Endothelial cell of umbilical vein (primary cell): ENCODE results near the gene OR13J1. TPM values are rescaled to one million over a fixed set of nuclear protein-coding genes. Genes with fewer than 3 reads are reported as not detected.

Source experiments
- Bru-seq: library from RNA; stranded (reverse); fragments of 400-500 nt; gene quantifications from one replicate; lab custom pipeline; 2021; lab: Mats Ljungman, UMichigan
- BruChase-seq, 2 experiments: library from RNA; stranded (reverse); fragments of 400-500 nt; gene quantifications; one replicate each; lab custom pipeline; 2021; lab: Mats Ljungman, UMichigan
- BruUV-seq: library from RNA; stranded (reverse); fragments of 400-500 nt; replicated peaks from 2 replicates; lab custom pipeline; 2021; lab: Mats Ljungman, UMichigan
- CTCF ChIA-PET: fragments of 300-600, 350-600 bp; sonication (Branson Sonifier 250); formaldehyde crosslinking; loops from one replicate; lab custom pipeline; 2021; ENCODE audit warnings: antibody characterized with exemption, inconsistent platforms; lab: Charles Lee
- POLR2A ChIA-PET: fragments of 300-600, 350-600 bp; sonication (Branson Sonifier 250); formaldehyde crosslinking; loops from one replicate; lab custom pipeline; 2021; ENCODE audit warnings: antibody characterized with exemption, inconsistent platforms; lab: Charles Lee
- DNase-seq: peaks from one replicate; pipeline ENCODE4 v3.0.0-alpha.2; 2011; ENCODE audit warnings: low read depth, low spot score
- FAIRE-seq: peaks from 2 replicates; lab custom pipeline; 2011; peaks lifted over from hg19 to GRCh38; lab: Jason Lieb, UNC
- H2AFZ ChIP-seq: 2 replicates; pipeline ENCODE4 v1.6.0; 2012; ENCODE audit warnings: low read depth, low read length, control low read depth, inconsistent platforms
- H3K27ac ChIP-seq: 2 replicates; pipeline ENCODE4 v1.5.1; 2011; ENCODE audit warnings: low read depth, mild to moderate bottlenecking, control low read depth, low read length, moderate library complexity; ENCODE audit not compliant: insufficient read depth
- H3K27me3 ChIP-seq, 2 experiments: 2 replicates each; pipeline versions ENCODE4 v1.6.0 to v1.6.1; 2011; ENCODE audit warnings: low read length in 2 of 2, mixed read lengths in 1 of 2; ENCODE audit not compliant: control insufficient read depth in 2 of 2, insufficient read depth in 2 of 2
- H3K36me3 ChIP-seq, 2 experiments: 2 replicates in 1 of 2; 3 replicates in 1 of 2; pipeline ENCODE4 v1.5.1; 2011; ENCODE audit warnings: low read length in 2 of 2, mild to moderate bottlenecking in 1 of 2, moderate library complexity in 1 of 2; ENCODE audit not compliant: control insufficient read depth in 2 of 2, insufficient read depth in 2 of 2; ENCODE audit errors: extremely low read depth in 1 of 2
- H3K4me1 ChIP-seq: 3 replicates; pipeline ENCODE4 v1.5.1; 2011; ENCODE audit warnings: mild to moderate bottlenecking, low read length; ENCODE audit not compliant: control insufficient read depth, insufficient read depth; ENCODE audit errors: extremely low read depth
- H3K4me2 ChIP-seq: 2 replicates; pipeline ENCODE4 v1.6.1; 2011; ENCODE audit warnings: low read length, control low read depth, mixed read lengths; ENCODE audit not compliant: insufficient read depth
- H3K4me3 ChIP-seq, 3 experiments: fragments of 200-600 bp in 1 of 3; sonication (generic), shearing (Covaris generic) in 1 of 3; replicated peaks in 1 of 3; 2 replicates each; pipeline ENCODE4 v1.5.1; 2011 to 2016; ENCODE audit warnings: control low read depth in 3 of 3, low read length in 3 of 3, mild to moderate bottlenecking in 2 of 3, inconsistent platforms in 1 of 3, low read depth in 1 of 3, moderate library complexity in 1 of 3; ENCODE audit not compliant: insufficient read depth in 1 of 3
- H3K79me2 ChIP-seq: 2 replicates; pipeline ENCODE4 v1.6.0; 2012; ENCODE audit warnings: low read length, inconsistent platforms; ENCODE audit not compliant: control insufficient read depth, insufficient read depth
- H3K9ac ChIP-seq: replicated peaks from 2 replicates; pipeline ENCODE3; 2011; ENCODE audit warnings: low read length, control low read depth; ENCODE audit not compliant: insufficient read depth; ENCODE audit errors: extremely low read depth
- H3K9me1 ChIP-seq: replicated peaks from 3 replicates; pipeline ENCODE4 v1.6.0; 2011; ENCODE audit warnings: mild to moderate bottlenecking, low read length; ENCODE audit not compliant: control insufficient read depth, insufficient read depth; ENCODE audit errors: extremely low read depth
- H3K9me3 ChIP-seq: replicated peaks from 2 replicates; pipeline ENCODE4 v1.5.1; 2012; ENCODE audit warnings: low read length, inconsistent platforms; ENCODE audit not compliant: control insufficient read depth, insufficient read depth
- H4K20me1 ChIP-seq: replicated peaks from 2 replicates; pipeline ENCODE3; 2011; ENCODE audit warnings: mild to moderate bottlenecking, low read length; ENCODE audit not compliant: control insufficient read depth, insufficient read depth; ENCODE audit errors: extremely low read depth
- EZH2 ChIP-seq: IDR thresholded peaks from 2 replicates; pipeline ENCODE4 v1.6.1; 2012; ENCODE audit warnings: borderline replicate concordance, low read depth, mild to moderate bottlenecking, moderate library complexity, low read length, inconsistent platforms; ENCODE audit not compliant: severe bottlenecking
- FOS ChIP-seq: IDR thresholded peaks from 2 replicates; pipeline ENCODE4 v1.6.1; 2011; ENCODE audit warnings: mild to moderate bottlenecking, low read length, moderate library complexity, borderline replicate concordance; ENCODE audit not compliant: insufficient read depth
- GATA2 ChIP-seq: IDR thresholded peaks from 2 replicates; pipeline ENCODE4 v1.7.0; 2011; ENCODE audit warnings: low read depth, mild to moderate bottlenecking, moderate library complexity, mixed read lengths, low read length; ENCODE audit not compliant: insufficient read length, insufficient read depth
- JUN ChIP-seq: IDR thresholded peaks from 2 replicates; pipeline ENCODE4 v1.6.1; 2011; ENCODE audit warnings: borderline replicate concordance, low read depth; ENCODE audit not compliant: insufficient read length, insufficient read depth
- MYC ChIP-seq: IDR thresholded peaks from one replicate; pipeline ENCODE4 v1.6.1; 2011; ENCODE audit warnings: mild to moderate bottlenecking, low read depth, low read length
- POLR2A ChIP-seq: IDR thresholded peaks from 2 replicates; pipeline ENCODE4 v1.6.1; 2012; ENCODE audit warnings: low read depth, mild to moderate bottlenecking, control low read depth, low read length
- POLR2AphosphoS5 ChIP-seq: IDR thresholded peaks from 2 replicates; pipeline ENCODE4 v1.6.1; 2012; ENCODE audit warnings: low read depth, mild to moderate bottlenecking, control low read depth, low read length, moderate library complexity; ENCODE audit not compliant: insufficient read depth
- dilution Hi-C: fragments of 300-500 bp; cut with MboI; formaldehyde crosslinking; loops from one replicate; pipeline ENCODE4 v1.15.0; 2019; ENCODE audit warnings: low sequenced_read_pairs; ENCODE audit not compliant: extremely low pct_ligation_motif_present
- intact Hi-C: fragments of 100-400 bp; cut with micrococcal nuclease; formaldehyde crosslinking; loops from one replicate; pipeline ENCODE4 v1.10.0; 2022
- long read RNA-seq: library from polyadenylated mRNA; stranded (forward); transcript quantifications from one replicate; pipeline ENCODE4 v2.0.0, GENCODE V29; 2021
- polyA minus RNA-seq, 3 experiments: library from RNA; depleted of rRNA, polyadenylated mRNA; stranded (reverse); fragments of >200 nt; gene quantifications; 1 replicate in 1 of 3; 2 replicates in 2 of 3; pipeline ENCODE4 v1.2.3, GENCODE V29; 2011
- polyA plus RNA-seq, 4 experiments: library from polyadenylated mRNA; depleted of rRNA in 3 of 4; stranded (reverse) in 3 of 4; unstranded in 1 of 4; fragments of >200 nt; gene quantifications; 2 replicates each; pipeline versions ENCODE4 v1.2.1 to v1.2.3, GENCODE V29; 2011 to 2012; ENCODE audit warnings: missing spikeins in 1 of 4
- total RNA-seq: library from RNA; stranded (reverse); gene quantifications from 2 replicates; pipeline ENCODE4 v1.2.3, GENCODE V29; 2021
- TF ChIP-seq, protein P1 (sequence below): IDR thresholded peaks from 2 replicates; pipeline ENCODE4 v1.6.1; 2011; ENCODE audit not compliant: insufficient read depth, insufficient read length
- TF ChIP-seq, protein P2 (sequence below), 2 donors: IDR thresholded peaks; 1 replicate in 1 of 2; 2 replicates in 1 of 2; pipeline ENCODE4 v1.5.1; 2011; ENCODE audit warnings: low read length in 2 of 2, mild to moderate bottlenecking in 2 of 2, moderate library complexity in 2 of 2, control low read depth in 1 of 2, inconsistent platforms in 1 of 2, low read depth in 1 of 2; ENCODE audit not compliant: insufficient read depth in 1 of 2; ENCODE audit errors: extremely low read depth in 1 of 2

Gene OR13J1, protein sequence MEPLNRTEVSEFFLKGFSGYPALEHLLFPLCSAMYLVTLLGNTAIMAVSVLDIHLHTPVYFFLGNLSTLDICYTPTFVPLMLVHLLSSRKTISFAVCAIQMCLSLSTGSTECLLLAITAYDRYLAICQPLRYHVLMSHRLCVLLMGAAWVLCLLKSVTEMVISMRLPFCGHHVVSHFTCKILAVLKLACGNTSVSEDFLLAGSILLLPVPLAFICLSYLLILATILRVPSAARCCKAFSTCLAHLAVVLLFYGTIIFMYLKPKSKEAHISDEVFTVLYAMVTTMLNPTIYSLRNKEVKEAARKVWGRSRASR
- total RNA-seq = not detected in 2 replicates
- polyA plus RNA-seq = not detected in 2 replicates
- polyA plus RNA-seq (2011; cell fraction: cytosol; rRNA removed) = not detected in 2 replicates
- polyA plus RNA-seq (2011; cell fraction: nucleus; rRNA removed) = not detected in 2 replicates
- polyA plus RNA-seq (2012) = not detected in 2 replicates
- not detected in 2 replicates for polyA minus RNA-seq
- polyA minus RNA-seq (2011; cell fraction: cytosol; rRNA and poly(A)+ RNA removed) = not detected
- not detected in 2 replicates for polyA minus RNA-seq (2011; cell fraction: nucleus; rRNA and poly(A)+ RNA removed)
- Bru-seq, nascent RNA = not detected
- BruChase-seq, experiment 1, labeled RNA remaining after a 6-hour chase = not detected
- BruChase-seq, experiment 2, labeled RNA remaining after a 2-hour chase = not detected
- long read RNA-seq = 0 reads

DNA sequence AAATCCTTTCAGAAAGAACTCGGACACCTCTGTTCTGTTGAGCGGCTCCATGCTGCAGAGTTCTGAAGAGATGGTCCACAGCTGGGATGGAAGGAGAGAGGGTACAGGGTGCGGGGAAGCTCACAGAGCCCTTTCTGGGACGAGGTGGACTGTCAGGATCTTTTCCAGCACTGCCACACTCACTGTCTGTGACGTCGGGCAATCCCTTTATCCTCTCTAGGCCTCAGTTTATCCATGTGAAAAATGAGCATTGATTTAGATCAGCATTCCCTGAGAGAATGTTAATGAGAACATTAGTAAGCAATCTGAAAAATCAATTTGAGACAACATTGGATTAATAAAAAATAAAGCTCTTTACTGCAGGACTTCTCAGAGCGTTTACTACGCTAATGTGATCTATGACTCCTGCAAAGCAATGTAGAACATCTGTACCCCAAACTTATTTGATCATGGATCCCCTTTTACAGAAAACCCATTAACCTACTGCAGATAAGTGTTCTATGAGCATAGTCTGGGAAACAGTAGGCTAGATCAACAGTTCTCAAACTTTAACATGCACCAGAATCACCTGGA, at the start of gene OR13J1:
TSS of gene OR13J1 (minus strand) at position 51 of the 573 bp plus-strand sequence. CDS start at position 51, 0 bp downstream.
- ChIA-PET CTCF (interaction anchor here (1.0 to 3.0 kb wide), 3 partner anchors 10 to 80 kb away, joined by 3 to 13 read pairs (median 5); no protein-coding TSS in a partner anchor), POLR2A (no interaction called here)
- H3K9ac ChIP-seq = no peak within 1 kb of the TSS
- no peaks in the 10 kb centered on the region for H3K9me3 ChIP-seq
- FAIRE-seq (no peak), DNase-seq (no peak)
- no peak within 1 kb of the TSS for H3K27ac ChIP-seq
- no peaks in the 10 kb centered on the region for H3K79me2 ChIP-seq
- no peak within 1 kb of the TSS for H3K4me3 ChIP-seq
- BruUV-seq = no TSS peak
- no peaks in the 10 kb centered on the region for H3K4me1 ChIP-seq
- dilution Hi-C loops = no loop called here
- TF ChIP-seq POLR2A (no peak), FOS (no peak), POLR2AphosphoS5 (no peak), EZH2 (no peak), JUN (no peak), GATA2 (no peak), MYC (no peak)
- TF ChIP-seq, protein P1, sequence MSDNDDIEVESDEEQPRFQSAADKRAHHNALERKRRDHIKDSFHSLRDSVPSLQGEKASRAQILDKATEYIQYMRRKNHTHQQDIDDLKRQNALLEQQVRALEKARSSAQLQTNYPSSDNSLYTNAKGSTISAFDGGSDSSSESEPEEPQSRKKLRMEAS = no peak
- TF ChIP-seq, protein P2, sequence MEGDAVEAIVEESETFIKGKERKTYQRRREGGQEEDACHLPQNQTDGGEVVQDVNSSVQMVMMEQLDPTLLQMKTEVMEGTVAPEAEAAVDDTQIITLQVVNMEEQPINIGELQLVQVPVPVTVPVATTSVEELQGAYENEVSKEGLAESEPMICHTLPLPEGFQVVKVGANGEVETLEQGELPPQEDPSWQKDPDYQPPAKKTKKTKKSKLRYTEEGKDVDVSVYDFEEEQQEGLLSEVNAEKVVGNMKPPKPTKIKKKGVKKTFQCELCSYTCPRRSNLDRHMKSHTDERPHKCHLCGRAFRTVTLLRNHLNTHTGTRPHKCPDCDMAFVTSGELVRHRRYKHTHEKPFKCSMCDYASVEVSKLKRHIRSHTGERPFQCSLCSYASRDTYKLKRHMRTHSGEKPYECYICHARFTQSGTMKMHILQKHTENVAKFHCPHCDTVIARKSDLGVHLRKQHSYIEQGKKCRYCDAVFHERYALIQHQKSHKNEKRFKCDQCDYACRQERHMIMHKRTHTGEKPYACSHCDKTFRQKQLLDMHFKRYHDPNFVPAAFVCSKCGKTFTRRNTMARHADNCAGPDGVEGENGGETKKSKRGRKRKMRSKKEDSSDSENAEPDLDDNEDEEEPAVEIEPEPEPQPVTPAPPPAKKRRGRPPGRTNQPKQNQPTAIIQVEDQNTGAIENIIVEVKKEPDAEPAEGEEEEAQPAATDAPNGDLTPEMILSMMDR (IDR thresholded peaks at IDR 0.05; ENCODE audit: extremely low read depth in 1 of 2, insufficient read depth in 1 of 2, low read depth in 1 of 2, low read length in 2 of 2) = no peak
- no peak within 1 kb of the TSS for H2AFZ ChIP-seq
- H3K4me2 ChIP-seq = no peak within 1 kb of the TSS
- H3K36me3 ChIP-seq = no peaks in the 10 kb centered on the region
- H4K20me1 ChIP-seq = no peaks in the 10 kb centered on the region
- H3K9me1 ChIP-seq = no peaks in the 10 kb centered on the region
- intact Hi-C loops = no loop called here
- H3K27me3 ChIP-seq = peaks cover under 1 to 3% of the 10 kb centered on the region in 2 experiments
